ENCODE data around the gene PLXNA4. TPM values are rescaled to one million over a fixed set of nuclear protein-coding genes. Genes with fewer than 3 reads are reported as not detected.

The PLXNA4 gene
- total RNA-seq, 1 experiment from 2014 or later = not detected

DNA sequence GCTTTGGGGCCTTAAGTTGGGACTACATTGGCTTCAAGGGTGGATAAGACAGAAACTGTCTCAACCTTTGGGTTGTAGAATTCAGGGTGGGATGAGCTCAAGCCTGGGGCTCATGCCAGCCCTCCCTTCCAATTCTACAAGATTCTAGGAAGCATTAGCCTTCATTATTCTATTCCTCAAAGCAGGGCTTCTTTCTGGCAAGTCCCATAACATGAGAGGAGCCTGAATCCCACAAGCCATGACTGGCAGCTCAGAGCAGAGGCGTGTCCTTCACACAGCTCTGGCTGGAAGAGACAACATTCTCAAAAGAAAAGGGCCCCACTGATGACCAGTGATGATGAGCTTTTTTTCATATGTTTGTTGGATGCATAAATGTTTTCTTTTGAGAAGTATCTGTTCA lies 187.6 kb downstream of the PLXNA4 start:
- Histone ChIP-seq H3K4me2 (ENCODE audit: low read length) (no peak overlapping the region), H3K27me3 (ENCODE audit: insufficient read depth, low read length) (peaks cover 47% of the 10 kb centered on the region), H3K36me3 (ENCODE audit: control insufficient read depth in 1 of 2, insufficient read depth in 2 of 2, low read length in 2 of 2) (no peaks in the 10 kb centered on the region), H4K20me1 (ENCODE audit: insufficient read depth) (no peaks in the 10 kb centered on the region), H3K4me1 (ENCODE audit: control insufficient read depth in 1 of 2, insufficient read depth in 2 of 2, low read length in 2 of 2) (no peaks in the 10 kb centered on the region), H2AFZ (ENCODE audit: low read depth, low read length, poor library complexity, severe bottlenecking) (no peak overlapping the region), H3K9ac (ENCODE audit: low read length) (no peak overlapping the region), H3K9me3 (ENCODE audit: control insufficient read depth in 1 of 2, insufficient read depth in 1 of 2, low read depth in 1 of 2, low read length in 2 of 2) (no peaks in the 10 kb centered on the region), H3K9me2 (ENCODE audit: insufficient read depth) (no peaks in the 10 kb centered on the region), H3K27ac (ENCODE audit: low read depth, low read length) (no peak overlapping the region), H3K79me2 (ENCODE audit: insufficient read depth, low read length) (no peaks in the 10 kb centered on the region), H3K4me3 (replicated peaks in 1 of 2; ENCODE audit: low read depth in 1 of 2, low read length in 2 of 2) (no peak overlapping the region)
- ChIA-PET RAD21 (ENCODE audit: low non-redundant PET in 1 of 2, low total read pairs in 2 of 2, uncharacterized antibody in 2 of 2, unreplicated experiment in 2 of 2) (no interaction called here), POLR2A (no interaction called here), CTCF (no interaction called here)
- no TSS peak for BruUV-seq (replicated peaks)
- no peak for DNase-seq (ENCODE audit: low read depth, low spot score)
- intact Hi-C loops (cut with micrococcal nuclease) = no loop called here
- ATAC-seq = no peak
- TF ChIP-seq CTCF (IDR thresholded peaks at IDR 0.05 in 2 of 3, conservative IDR thresholded peaks at IDR 0.05 in 1 of 3; ENCODE audit: borderline replicate concordance in 1 of 3, insufficient read depth in 1 of 3, low read depth in 2 of 3, low read length in 2 of 3) (no peak), ZBTB33 (IDR thresholded peaks at IDR 0.05; ENCODE audit: extremely low read depth, insufficient replicate concordance, low read length) (no peak)

- intact Hi-C loops (cut with micrococcal nuclease) = no loop called here
- Histone ChIP-seq H4K20me1 (ENCODE audit: insufficient read depth) (no peaks in the 10 kb centered on the region), H3K9me2 (ENCODE audit: insufficient read depth) (no peaks in the 10 kb centered on the region), H3K4me3 (replicated peaks in 1 of 2; ENCODE audit: low read depth in 1 of 2, low read length in 2 of 2) (no peak overlapping the region), H3K9ac (ENCODE audit: low read length) (no peak overlapping the region), H2AFZ (ENCODE audit: low read depth, low read length, poor library complexity, severe bottlenecking) (no peak overlapping the region), H3K79me2 (ENCODE audit: insufficient read depth, low read length) (no peaks in the 10 kb centered on the region), H3K4me1 (ENCODE audit: control insufficient read depth in 1 of 2, insufficient read depth in 2 of 2, low read length in 2 of 2) (no peaks in the 10 kb centered on the region), H3K27me3 (ENCODE audit: insufficient read depth, low read length) (peaks cover 56% of the 10 kb centered on the region), H3K4me2 (ENCODE audit: low read length) (no peak overlapping the region), H3K27ac (ENCODE audit: low read depth, low read length) (no peak overlapping the region), H3K9me3 (ENCODE audit: control insufficient read depth in 1 of 2, insufficient read depth in 1 of 2, low read depth in 1 of 2, low read length in 2 of 2) (no peaks in the 10 kb centered on the region), H3K36me3 (ENCODE audit: control insufficient read depth in 1 of 2, insufficient read depth in 2 of 2, low read length in 2 of 2) (no peaks in the 10 kb centered on the region)
- RAD21 ChIA-PET (ENCODE audit: low non-redundant PET in 1 of 2, low total read pairs in 2 of 2, uncharacterized antibody in 2 of 2, unreplicated experiment in 2 of 2) = no interaction called here
- BruUV-seq (replicated peaks) = no TSS peak
- CTCF ChIA-PET = no interaction called here
- no peak for TF ChIP-seq ATF3 (IDR thresholded peaks at IDR 0.05)
- no peak for TF ChIP-seq EGR1 (IDR thresholded peaks at IDR 0.05; ENCODE audit: low read depth)
- no peak for TF ChIP-seq REST (IDR thresholded peaks at IDR 0.05; ENCODE audit: low read depth)
- TF ChIP-seq JUND (IDR thresholded peaks at IDR 0.05) = no peak
- no peak for TF ChIP-seq ZNF274 (IDR thresholded peaks at IDR 0.05; ENCODE audit: low read depth, low read length)
- no peak for TF ChIP-seq SIN3A (IDR thresholded peaks at IDR 0.05; ENCODE audit: low read depth)
- no peak for TF ChIP-seq YY1 (IDR thresholded peaks at IDR 0.05; ENCODE audit: extremely low read depth, insufficient replicate concordance, low read depth, low read length)
- no peak for TF ChIP-seq SRF (IDR thresholded peaks at IDR 0.05; ENCODE audit: low read depth)
- no peak for TF ChIP-seq RAD21 (IDR thresholded peaks at IDR 0.05; ENCODE audit: low read depth)
- no peak for TF ChIP-seq ZFX (IDR thresholded peaks at IDR 0.05)
- POLR2A ChIA-PET = no interaction called here
- DNase-seq (ENCODE audit: low read depth, low spot score) (no peak), ATAC-seq (no peak)
Measured at GRCh38 chr7:132387596-132387995, 188.7 kb downstream of the PLXNA4 start.
